GM12872 (cell line): Measurements from ENCODE around the gene DCANP1.
A peak's percentile ranks its signal among the peaks of the same experiment; 100 is the strongest.

Experiments used
- CTCF ChIP-seq: IDR thresholded peaks from 3 replicates; pipeline ENCODE4 v1.5.1; 2011; ENCODE audit warnings: low read depth, mild to moderate bottlenecking, low read length, moderate library complexity; ENCODE audit not compliant: insufficient read depth

Gene DCANP1

DNA sequence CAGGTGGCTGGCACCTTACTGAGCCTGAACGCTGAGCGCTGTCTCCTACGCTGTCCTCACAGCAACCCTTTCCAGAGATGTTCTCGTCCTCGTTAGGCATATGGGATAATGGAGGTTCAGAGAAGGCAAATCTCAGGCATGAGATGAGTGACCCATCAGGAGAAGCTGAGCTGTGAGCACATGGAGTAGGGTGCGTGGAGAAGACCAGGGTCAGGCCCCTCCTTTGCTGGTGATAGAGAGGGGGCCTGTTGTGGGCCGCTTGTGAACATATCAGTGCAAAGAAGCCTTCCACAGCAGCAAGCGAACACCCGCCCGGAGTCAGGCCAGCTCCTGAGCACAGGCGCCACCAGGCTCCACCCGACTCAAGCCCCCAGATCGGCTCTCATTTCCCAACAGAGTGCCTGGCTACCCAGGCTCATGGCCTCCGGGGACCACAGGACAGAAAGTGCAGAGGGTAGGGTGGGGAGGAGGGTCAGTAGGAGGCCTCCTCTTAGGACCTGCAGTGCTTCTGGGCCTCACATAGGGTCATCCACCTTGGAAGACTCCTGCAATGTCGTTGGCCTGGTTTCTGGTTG, 20.0 kb upstream of the DCANP1 start:
- no peak for TF ChIP-seq CTCF

GRCh38 chr5:135466178-135467050, 19.3 kb upstream of the DCANP1 start:
- peak; percentile 84 for TF ChIP-seq CTCF

DNA sequence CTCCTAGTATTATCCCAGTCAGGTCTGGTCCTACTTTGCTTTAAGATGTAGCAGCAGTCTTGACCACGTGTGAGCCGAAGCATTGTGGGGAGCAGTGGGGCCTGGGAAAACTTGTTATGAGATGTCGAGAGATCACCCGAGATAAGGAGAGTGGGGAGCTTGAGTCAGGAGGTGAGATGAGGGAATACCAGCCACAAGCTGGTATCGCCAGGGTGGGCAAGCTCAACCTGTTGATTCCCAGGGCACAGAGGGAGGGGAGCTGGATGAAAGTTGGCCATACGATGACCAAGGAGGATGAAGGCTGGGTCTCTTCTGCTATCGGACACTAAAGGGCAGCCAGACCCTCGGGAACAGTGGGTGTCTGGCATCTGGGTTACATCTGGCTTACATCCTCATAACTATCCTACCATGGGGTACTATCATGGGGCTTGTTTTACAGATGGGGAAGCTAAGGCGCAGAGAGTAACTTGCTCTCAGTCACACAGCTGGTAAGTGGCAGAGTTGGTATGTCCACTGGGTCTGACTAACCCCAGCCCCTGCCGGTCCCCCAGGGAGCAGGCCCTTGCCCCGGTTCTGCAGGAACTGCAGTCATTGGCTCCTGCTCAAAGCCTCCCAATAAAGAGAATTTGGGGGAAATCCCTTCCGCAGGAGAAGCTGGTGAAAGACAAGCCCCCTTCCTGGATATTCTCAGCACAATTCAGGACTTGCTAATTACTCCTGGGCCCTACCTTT, 18.4 kb upstream of the DCANP1 start:
- TF ChIP-seq CTCF = no peak

DNA sequence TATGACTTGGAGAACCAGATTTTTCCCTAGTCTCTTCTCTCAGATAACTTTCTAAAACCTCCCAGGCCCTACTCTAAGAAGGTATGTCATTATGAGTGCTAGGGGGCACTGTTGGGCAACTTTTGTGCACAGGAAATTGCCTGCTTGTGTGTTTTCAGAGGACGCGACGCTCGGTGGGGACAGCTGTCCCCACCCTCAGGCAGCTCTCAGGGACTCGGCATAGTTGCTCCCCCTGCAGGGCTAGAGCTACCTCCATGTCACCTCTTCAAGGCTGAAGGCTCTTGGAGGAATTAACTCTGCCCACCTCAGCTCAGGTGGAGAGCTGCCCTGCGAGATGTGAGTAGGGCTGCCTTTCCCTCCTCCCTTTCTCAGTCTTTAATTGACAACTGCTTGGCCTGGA, 15.2 kb upstream of the DCANP1 start:
- peak; percentile 72 for TF ChIP-seq CTCF

- no peak for TF ChIP-seq CTCF
Observed at GRCh38 chr5:135461481-135462151, 14.5 kb upstream of the DCANP1 start.

DNA sequence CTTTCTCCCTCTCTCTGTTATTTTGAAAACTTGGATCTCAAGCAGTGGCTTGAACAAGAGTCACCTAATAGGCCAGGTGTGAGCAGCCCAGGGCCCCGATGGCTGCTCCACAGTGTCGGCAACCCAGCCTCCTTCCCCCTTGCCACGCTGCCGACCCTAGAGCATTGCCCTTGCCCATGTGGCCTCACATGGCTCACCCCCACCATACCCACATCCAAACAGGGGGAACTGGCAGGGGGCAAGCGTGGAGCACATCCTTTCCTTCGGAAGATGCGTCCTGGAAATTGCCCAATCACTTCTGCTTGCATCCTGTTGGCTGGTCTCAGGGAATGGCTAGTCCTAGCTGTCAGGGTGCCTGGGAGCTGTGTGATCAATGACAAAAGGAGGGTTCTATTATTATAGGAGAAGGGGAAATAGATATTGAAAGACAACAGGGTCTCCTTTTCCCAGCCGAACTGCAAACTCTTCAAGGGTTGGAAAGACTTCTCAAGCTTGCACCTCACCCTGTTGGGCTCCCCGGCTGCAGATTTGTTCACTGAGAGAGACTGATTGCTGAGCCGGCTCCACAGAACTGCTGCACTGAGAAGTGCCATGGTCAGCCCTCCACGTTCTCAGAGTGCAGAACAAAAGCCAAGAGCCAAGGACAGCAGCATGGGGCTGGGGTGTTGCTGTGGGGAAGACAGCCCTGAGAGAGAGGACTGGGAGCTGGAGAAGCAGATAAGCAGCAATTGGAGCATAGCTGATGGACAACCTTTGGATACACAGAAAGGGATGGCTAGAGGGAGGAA, 13.3 kb upstream of the DCANP1 start:
- TF ChIP-seq CTCF = no peak
